H9 (cell line): ENCODE results near the gene WASHC2A. TPM values are rescaled to one million over a fixed set of nuclear protein-coding genes. Genes with fewer than 3 reads are reported as not detected.
A peak's percentile ranks its signal among the peaks of the same experiment; 100 is the strongest.
"Not testable (repeated sequence)": the region's sequence is repeated elsewhere in the genome, so short reads cannot be mapped to it uniquely, and the experiment has no call there.

Experiments used
- DNase-seq: peaks from one replicate; pipeline ENCODE4 v3.0.0-alpha.2; 2017
- H2AFZ ChIP-seq: one replicate; pipeline ENCODE4 v1.6.1; 2013; ENCODE audit warnings: mild to moderate bottlenecking, low read length, control low read depth, moderate library complexity
- H2AK5ac ChIP-seq: 2 replicates; pipeline ENCODE4 v1.6.1; 2013; ENCODE audit warnings: low read length, control low read depth, mixed read lengths; ENCODE audit not compliant: insufficient read length
- H2BK120ac ChIP-seq: one replicate; pipeline ENCODE4 v1.6.1; 2013; ENCODE audit warnings: low read depth, mild to moderate bottlenecking, low read length, control low read depth, inconsistent platforms; ENCODE audit not compliant: poor library complexity, severe bottlenecking
- H2BK12ac ChIP-seq: 2 replicates; pipeline ENCODE4 v1.6.1; 2013; ENCODE audit warnings: low read length, control low read depth, mixed read lengths, low read depth; ENCODE audit not compliant: insufficient read length
- H2BK15ac ChIP-seq: 2 replicates; pipeline ENCODE4 v1.6.1; 2013; ENCODE audit warnings: low read depth, low read length, control low read depth
- H2BK20ac ChIP-seq: one replicate; pipeline ENCODE4 v1.6.1; 2013; ENCODE audit warnings: low read depth, mild to moderate bottlenecking, low read length, control low read depth, inconsistent platforms; ENCODE audit not compliant: poor library complexity, severe bottlenecking
- H2BK5ac ChIP-seq: 2 replicates; pipeline ENCODE4 v1.6.1; 2013; ENCODE audit warnings: low read length, control low read depth, mixed read lengths; ENCODE audit not compliant: insufficient read length
- H3K14ac ChIP-seq: 2 replicates; pipeline ENCODE4 v1.6.1; 2013; ENCODE audit warnings: low read length, control low read depth; ENCODE audit not compliant: insufficient read depth
- H3K18ac ChIP-seq: 2 replicates; pipeline ENCODE4 v1.6.1; 2013; ENCODE audit warnings: low read depth, mild to moderate bottlenecking, mixed read lengths, low read length, control low read depth; ENCODE audit not compliant: insufficient read length
- H3K23ac ChIP-seq: 2 replicates; pipeline ENCODE4 v1.6.1; 2013; ENCODE audit warnings: low read length, control low read depth, mixed read lengths, low read depth; ENCODE audit not compliant: insufficient read length
- H3K23me2 ChIP-seq: 2 replicates; pipeline ENCODE4 v1.6.1; 2013; ENCODE audit warnings: low read depth, mild to moderate bottlenecking, mixed read lengths, low read length, control low read depth; ENCODE audit not compliant: insufficient read length, poor library complexity, severe bottlenecking
- H3K27ac ChIP-seq: 2 replicates; pipeline ENCODE4 v1.5.1; 2013; ENCODE audit warnings: low read length, control low read depth, mixed read lengths, low read depth; ENCODE audit not compliant: insufficient read length
- H3K27me3 ChIP-seq: 2 replicates; pipeline ENCODE4 v1.6.1; 2013; ENCODE audit warnings: low read length, control low read depth, inconsistent platforms; ENCODE audit not compliant: insufficient read depth
- H3K4ac ChIP-seq: 2 replicates; pipeline ENCODE4 v1.6.1; 2013; ENCODE audit warnings: low read depth, mild to moderate bottlenecking, control low read depth, inconsistent platforms, low read length, moderate library complexity
- H3K4me1 ChIP-seq: 2 replicates; pipeline ENCODE4 v1.6.1; 2013; ENCODE audit warnings: low read length, control low read depth, inconsistent platforms; ENCODE audit not compliant: insufficient read depth
- H3K4me2 ChIP-seq: 2 replicates; pipeline ENCODE4 v1.6.1; 2013; ENCODE audit warnings: low read length, control low read depth, mixed read lengths; ENCODE audit not compliant: insufficient read length, insufficient read depth
- H3K56ac ChIP-seq: 2 replicates; pipeline ENCODE4 v1.6.1; 2013; ENCODE audit warnings: low read depth, mild to moderate bottlenecking, mixed read lengths, low read length, control low read depth; ENCODE audit not compliant: insufficient read length
- H3K79me1 ChIP-seq: 2 replicates; pipeline ENCODE4 v1.6.1; 2013; ENCODE audit warnings: low read depth, mild to moderate bottlenecking, moderate library complexity, low read length, control low read depth, inconsistent platforms; ENCODE audit not compliant: insufficient read depth, poor library complexity, severe bottlenecking
- H3K79me2 ChIP-seq: 2 replicates; pipeline ENCODE4 v1.6.1; 2013; ENCODE audit warnings: low read length, control low read depth, inconsistent platforms; ENCODE audit not compliant: insufficient read depth
- H3K9ac ChIP-seq: 2 replicates; pipeline ENCODE4 v1.6.1; 2013; ENCODE audit warnings: low read length, control low read depth, mixed read lengths; ENCODE audit not compliant: insufficient read length; ENCODE audit errors: extremely low read depth
- H3K9me3 ChIP-seq: one replicate; pipeline ENCODE4 v1.6.1; 2013; ENCODE audit warnings: low read depth, low read length, inconsistent platforms; ENCODE audit not compliant: control insufficient read depth
- H3T11ph ChIP-seq: one replicate; pipeline ENCODE4 v1.6.1; 2013; ENCODE audit warnings: mild to moderate bottlenecking, low read length, control low read depth, inconsistent platforms
- H4K20me1 ChIP-seq: one replicate; pipeline ENCODE4 v1.6.1; 2013; ENCODE audit not compliant: control insufficient read depth, insufficient read length, insufficient read depth
- H4K5ac ChIP-seq: 2 replicates; pipeline ENCODE4 v1.6.1; 2013; ENCODE audit warnings: low read depth, mild to moderate bottlenecking, mixed read lengths, low read length, control low read depth; ENCODE audit not compliant: insufficient read length
- H4K8ac ChIP-seq: replicated peaks from 2 replicates; pipeline ENCODE4 v1.6.1; 2013; ENCODE audit warnings: low read length, control low read depth, mixed read lengths, low read depth; ENCODE audit not compliant: insufficient read length
- H4K91ac ChIP-seq: 2 replicates; pipeline ENCODE4 v1.6.1; 2013; ENCODE audit warnings: low read depth, mild to moderate bottlenecking, moderate library complexity, mixed read lengths, low read length, control low read depth; ENCODE audit not compliant: insufficient read length
- H3K27ac Mint-ChIP-seq, 3 experiments: 2 replicates in 2 of 3; 3 replicates in 1 of 3; pipeline ENCODE4 v1.8.0; 2020 to 2021; ENCODE audit warnings: mixed read lengths in 3 of 3, mild to moderate bottlenecking in 1 of 3, moderate library complexity in 1 of 3
- H3K27me3 Mint-ChIP-seq: 2 replicates; pipeline ENCODE4 v1.8.0; 2021; ENCODE audit warnings: low read depth, mild to moderate bottlenecking, moderate library complexity, mixed read lengths
- H3K36me3 Mint-ChIP-seq, 3 experiments: 2 replicates in 2 of 3; 3 replicates in 1 of 3; pipeline ENCODE4 v1.8.0; 2020 to 2021; ENCODE audit warnings: low read depth in 3 of 3, mixed read lengths in 3 of 3; ENCODE audit not compliant: insufficient read depth in 1 of 3
- H3K4me1 Mint-ChIP-seq, 2 experiments: 2 replicates each; pipeline ENCODE4 v1.8.0; 2020; ENCODE audit warnings: mixed read lengths in 2 of 2
- H3K4me3 Mint-ChIP-seq, 2 experiments: 2 replicates in 1 of 2; 3 replicates in 1 of 2; pipeline ENCODE4 v1.8.0; 2020 to 2021; ENCODE audit warnings: mild to moderate bottlenecking in 2 of 2, mixed read lengths in 2 of 2, moderate library complexity in 1 of 2
- H3K9me3 Mint-ChIP-seq, 2 experiments: 2 replicates in 1 of 2; 3 replicates in 1 of 2; pipeline ENCODE4 v1.8.0; 2020; ENCODE audit warnings: mild to moderate bottlenecking in 2 of 2, mixed read lengths in 2 of 2, moderate library complexity in 1 of 2
- WGBS: extraction: QIAGEN DNeasy Blood & Tissue Kit; methylation state at CpG from one replicate; pipeline ENCODE4 v1.1.7; 2013; ENCODE audit warnings: missing lambda C conversion rate, low lambda C conversion rate, mixed read lengths; ENCODE audit not compliant: insufficient read length; ENCODE audit errors: extremely low coverage; 5-methylcytosine and 5-hydroxymethylcytosine counted together
- total RNA-seq: library from RNA; stranded (reverse); gene quantifications from 2 replicates; pipeline ENCODE4 v1.2.1, GENCODE V29; 2021

Gene WASHC2A
- total RNA-seq, 1 experiment from 2014 or later: 32.1 TPM

GRCh38 chr10:50098645-50099044, 30.9 kb downstream of the WASHC2A start:
- not testable (repeated sequence) for H3K4me1 ChIP-seq, H3K9me3 ChIP-seq, H2BK12ac ChIP-seq, H3K4me3 Mint-ChIP-seq, DNase-seq, H3K79me1 ChIP-seq, H2BK20ac ChIP-seq, H4K5ac ChIP-seq, H3K23me2 ChIP-seq, H3K23ac ChIP-seq, H3K9me3 Mint-ChIP-seq, H2BK120ac ChIP-seq, H3K27me3 Mint-ChIP-seq, H3K27me3 ChIP-seq, H4K91ac ChIP-seq, H2BK5ac ChIP-seq, H4K8ac ChIP-seq, H3T11ph ChIP-seq, H3K56ac ChIP-seq, H3K14ac ChIP-seq, H3K27ac Mint-ChIP-seq, H2BK15ac ChIP-seq, H3K4ac ChIP-seq, H3K27ac ChIP-seq, H3K4me1 Mint-ChIP-seq, H3K18ac ChIP-seq, H2AFZ ChIP-seq, H3K9ac ChIP-seq, H3K4me2 ChIP-seq, H4K20me1 ChIP-seq, H2AK5ac ChIP-seq, H3K79me2 ChIP-seq
- peaks cover 7 to 24% (median 8%) of the 10 kb centered on the region in 3 experiments; a peak in 6 of 7 replicates for H3K36me3 Mint-ChIP-seq
- no CpG with 5 or more reads among the region's 3 CpGs for WGBS

GRCh38 chr10:50101139-50101582, 33.4 kb downstream of the WASHC2A start:
- H3K4me2 ChIP-seq, H3K9me3 ChIP-seq, H3K27me3 Mint-ChIP-seq, H2AFZ ChIP-seq, H3K23me2 ChIP-seq, H4K91ac ChIP-seq, H3K56ac ChIP-seq, H3K4ac ChIP-seq, H3K23ac ChIP-seq, H4K20me1 ChIP-seq, H4K5ac ChIP-seq, H3K9ac ChIP-seq, H3K27me3 ChIP-seq, H3K4me3 Mint-ChIP-seq, H2BK20ac ChIP-seq, H2BK15ac ChIP-seq, H3K27ac ChIP-seq, H3K14ac ChIP-seq, H3K9me3 Mint-ChIP-seq, H2BK5ac ChIP-seq, H3K4me1 ChIP-seq, H2BK120ac ChIP-seq, H3T11ph ChIP-seq, H3K79me1 ChIP-seq, H4K8ac ChIP-seq, H2BK12ac ChIP-seq, H2AK5ac ChIP-seq, H3K18ac ChIP-seq, H3K79me2 ChIP-seq, H3K4me1 Mint-ChIP-seq: not testable (repeated sequence)
- Mint-ChIP-seq H3K36me3 (peaks cover 7 to 22% (median 13%) of the 10 kb centered on the region in 3 experiments; a peak in 6 of 7 replicates), H3K27ac (peak overlapping the region in 1 of 3 experiments; percentile 80; a peak in 1 of 7 replicates)
- no CpG with 5 or more reads among the region's 9 CpGs for WGBS
- peak; percentile 17 for DNase-seq
